22Rv1 (cell line): ENCODE data around the gene PCDHB10.

Experiments
- H3K27ac ChIP-seq: fragments of 450-650 bp; 2 replicates; pipeline ENCODE4 v1.5.1; 2017
- CTCF ChIP-seq: fragments of 450-650 bp; IDR thresholded peaks from 2 replicates; pipeline ENCODE4 v1.5.1; 2017; ENCODE audit warnings: mild to moderate bottlenecking
- ZFX ChIP-seq: fragments of 450-650 bp; IDR thresholded peaks from 2 replicates; pipeline ENCODE4 v1.6.1; 2017; ENCODE audit warnings: antibody characterized with exemption, borderline replicate concordance

Gene PCDHB10

GRCh38 chr5:141241496-141241895 is 49.3 kb downstream of the PCDHB10 start:
- H3K27ac ChIP-seq: no peak overlapping the region
- TF ChIP-seq CTCF: no peak
- no peak for TF ChIP-seq ZFX
